ENCODE results near the gene LSM4.

DNA sequence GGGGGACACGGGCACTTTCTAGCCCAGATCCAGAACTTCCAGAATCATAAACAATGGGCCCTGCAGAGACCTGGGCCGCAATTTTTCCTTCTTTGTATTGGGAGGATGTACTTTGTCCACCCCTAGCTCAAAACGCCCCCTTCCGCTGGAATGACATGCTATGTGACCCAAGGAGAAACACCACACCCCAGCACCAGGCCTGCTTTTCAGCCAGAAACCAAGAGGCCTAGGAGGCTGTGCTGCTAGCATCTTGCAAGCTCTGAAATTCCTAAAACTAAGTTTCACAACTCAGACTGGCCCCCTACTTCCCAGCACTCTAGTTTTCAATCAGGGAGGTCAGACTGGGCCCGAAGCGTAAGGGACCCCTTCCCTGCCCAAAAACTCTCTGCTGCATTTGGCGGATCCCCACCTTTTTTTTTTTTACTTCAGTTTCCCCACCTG is 538 bp downstream of the LSM4 start:
- TF ChIP-seq, protein P1, sequence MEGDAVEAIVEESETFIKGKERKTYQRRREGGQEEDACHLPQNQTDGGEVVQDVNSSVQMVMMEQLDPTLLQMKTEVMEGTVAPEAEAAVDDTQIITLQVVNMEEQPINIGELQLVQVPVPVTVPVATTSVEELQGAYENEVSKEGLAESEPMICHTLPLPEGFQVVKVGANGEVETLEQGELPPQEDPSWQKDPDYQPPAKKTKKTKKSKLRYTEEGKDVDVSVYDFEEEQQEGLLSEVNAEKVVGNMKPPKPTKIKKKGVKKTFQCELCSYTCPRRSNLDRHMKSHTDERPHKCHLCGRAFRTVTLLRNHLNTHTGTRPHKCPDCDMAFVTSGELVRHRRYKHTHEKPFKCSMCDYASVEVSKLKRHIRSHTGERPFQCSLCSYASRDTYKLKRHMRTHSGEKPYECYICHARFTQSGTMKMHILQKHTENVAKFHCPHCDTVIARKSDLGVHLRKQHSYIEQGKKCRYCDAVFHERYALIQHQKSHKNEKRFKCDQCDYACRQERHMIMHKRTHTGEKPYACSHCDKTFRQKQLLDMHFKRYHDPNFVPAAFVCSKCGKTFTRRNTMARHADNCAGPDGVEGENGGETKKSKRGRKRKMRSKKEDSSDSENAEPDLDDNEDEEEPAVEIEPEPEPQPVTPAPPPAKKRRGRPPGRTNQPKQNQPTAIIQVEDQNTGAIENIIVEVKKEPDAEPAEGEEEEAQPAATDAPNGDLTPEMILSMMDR (IDR thresholded peaks at IDR 0.05), result no peak
- TF ChIP-seq POLR2A (IDR thresholded peaks at IDR 0.05), result no peak
- no peak for TF ChIP-seq EP300 (IDR thresholded peaks at IDR 0.05)

Data from ovary (tissue), 3 donors.